Activated naive CD8-positive, alpha-beta T cell treated with anti-CD3 and anti-CD28 coated beads, Interleukin-2, amount 10 ng/mL, durations not matched to agents 7 days and 5 days (primary cell): ENCODE results near the gene MRPL4. TPM values are rescaled to one million over a fixed set of nuclear protein-coding genes. Genes with fewer than 3 reads are reported as not detected.

Source experiments
- ATAC-seq: fragments of 150-1000 bp; cut with Tn5 transposase; one replicate; pipeline ENCODE4 v1.10.0; 2021; ENCODE audit warnings: low read depth, moderate library complexity
- POLR2A ChIA-PET: fragments of 350-600 bp; sonication (Branson Sonifier 250); formaldehyde crosslinking; loops from one replicate; lab custom pipeline; 2021; ENCODE audit warnings: antibody characterized with exemption; lab: Charles Lee
- DNase-seq: peaks from one replicate; pipeline ENCODE4 v3.0.0; 2021
- H3K27ac Mint-ChIP-seq: one replicate; pipeline ENCODE4 v1.8.0; 2022; ENCODE audit warnings: mild to moderate bottlenecking, mixed read lengths
- H3K27me3 Mint-ChIP-seq: one replicate; pipeline ENCODE4 v1.8.0; 2022; ENCODE audit warnings: mild to moderate bottlenecking, moderate library complexity, mixed read lengths
- H3K36me3 Mint-ChIP-seq: one replicate; pipeline ENCODE4 v1.8.0; 2021; ENCODE audit warnings: mild to moderate bottlenecking, mixed read lengths
- H3K4me1 Mint-ChIP-seq: one replicate; pipeline ENCODE4 v1.8.0; 2021; ENCODE audit warnings: mixed read lengths
- H3K4me3 Mint-ChIP-seq: one replicate; pipeline ENCODE4 v1.8.0; 2022; ENCODE audit warnings: mild to moderate bottlenecking, moderate library complexity, mixed read lengths
- H3K9me3 Mint-ChIP-seq: one replicate; pipeline ENCODE4 v1.8.0; 2021; ENCODE audit warnings: mixed read lengths
- total RNA-seq, 2 experiments: library from RNA; stranded (reverse); gene quantifications; one replicate each; pipeline ENCODE4 v1.2.3, GENCODE V29; 2021

The MRPL4 gene
- total RNA-seq, 2 experiments from 2014 or later, result 55.8 to 59.9 TPM

DNA sequence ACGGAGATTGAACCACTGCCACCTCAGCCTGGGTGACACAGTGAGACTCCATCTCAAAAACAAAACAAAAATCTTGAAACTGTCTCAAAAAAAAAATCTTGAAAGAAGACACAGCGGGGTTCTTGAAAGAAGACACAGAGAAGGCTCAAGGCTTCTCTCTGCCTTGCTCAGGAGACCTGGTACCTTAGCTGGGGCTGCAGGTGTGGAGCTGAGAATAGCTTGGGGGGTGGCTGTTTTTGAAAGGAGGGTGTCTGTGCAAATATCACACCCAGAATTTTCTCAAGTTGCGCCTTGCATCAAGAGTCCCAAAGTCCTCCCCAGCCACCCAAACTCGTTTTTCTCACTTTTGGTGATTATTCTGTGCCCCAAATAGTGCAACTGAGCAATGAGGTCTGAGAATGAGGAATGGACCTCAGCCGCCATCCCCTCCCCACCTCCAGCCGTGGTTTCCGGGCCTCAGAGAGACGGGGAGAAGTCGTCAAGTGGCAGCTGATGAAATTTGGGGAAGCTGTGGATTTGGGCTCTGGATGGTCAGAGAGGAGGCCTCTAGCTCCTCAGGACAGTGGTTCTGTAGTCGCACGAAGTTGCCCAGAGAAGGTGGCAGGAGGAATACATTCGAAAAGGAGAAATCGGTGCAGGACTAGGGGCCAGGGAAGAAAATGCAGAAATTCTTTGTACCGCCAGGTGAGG is 29.7 kb upstream of the MRPL4 start:
- no peak for ATAC-seq
- H3K4me1 Mint-ChIP-seq, result no peaks in the 10 kb centered on the region
- DNase-seq, result no peak
- no peak overlapping the region for H3K4me3 Mint-ChIP-seq
- peaks cover 3% of the 10 kb centered on the region for H3K36me3 Mint-ChIP-seq
- no peaks in the 10 kb centered on the region for H3K9me3 Mint-ChIP-seq
- POLR2A ChIA-PET, result interaction anchor here (0.6 kb wide), 1 partner anchor 123 kb away, joined by 5 read pairs; no protein-coding TSS in a partner anchor
- H3K27me3 Mint-ChIP-seq, result peaks cover 2% of the 10 kb centered on the region
- no peak overlapping the region for H3K27ac Mint-ChIP-seq

GRCh38 chr19:10223488-10224213 is 28.4 kb upstream of the MRPL4 start:
- Mint-ChIP-seq H3K9me3 (no peaks in the 10 kb centered on the region), H3K4me1 (no peaks in the 10 kb centered on the region), H3K4me3 (no peak overlapping the region), H3K27ac (no peak overlapping the region), H3K27me3 (peaks cover 2% of the 10 kb centered on the region), H3K36me3 (peaks cover 3% of the 10 kb centered on the region)
- no peak for ATAC-seq
- POLR2A ChIA-PET, result no interaction called here
- no peak for DNase-seq

DNA sequence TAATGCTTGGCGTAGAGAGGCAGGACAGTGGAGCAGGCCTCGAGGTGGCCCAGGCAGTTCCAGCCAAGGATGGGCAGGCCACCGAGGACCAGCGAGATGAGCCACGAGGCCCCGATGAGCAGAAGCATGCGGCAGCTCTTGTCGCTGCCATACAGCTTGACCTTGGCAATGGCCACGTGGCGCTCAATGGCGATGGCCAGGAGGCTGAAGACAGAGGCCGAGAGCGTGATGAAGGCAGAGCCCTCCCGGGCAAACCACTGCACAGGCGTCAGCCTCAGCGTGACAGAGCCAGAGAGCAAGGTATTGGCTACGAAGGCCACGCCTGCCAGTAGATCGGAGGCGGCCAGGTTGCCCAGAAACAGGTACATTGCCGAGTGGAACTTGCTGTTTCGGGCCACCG is 27.7 kb upstream of the MRPL4 start:
- POLR2A ChIA-PET, result no interaction called here
- no peak overlapping the region for H3K27ac Mint-ChIP-seq
- H3K4me3 Mint-ChIP-seq, result no peak overlapping the region

DNA sequence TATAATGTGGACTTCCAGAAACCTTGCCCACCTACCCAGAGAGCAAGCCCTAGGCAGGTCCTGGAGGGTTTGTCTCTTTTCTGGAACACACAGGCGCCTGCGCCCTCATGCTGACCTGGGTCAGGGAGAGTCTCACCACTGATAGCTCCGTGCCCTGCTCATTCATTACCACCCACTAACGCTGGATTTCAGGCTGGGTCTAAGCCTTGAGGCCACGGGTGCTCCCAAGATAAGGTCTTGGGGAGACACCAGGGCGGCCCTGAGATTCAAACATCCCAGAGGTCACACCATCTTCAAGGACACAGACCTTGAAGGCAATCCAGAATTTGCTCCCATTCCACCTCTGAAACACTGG is 26.0 kb upstream of the MRPL4 start:
- ATAC-seq (no peak), DNase-seq (no peak)
- POLR2A ChIA-PET, result interaction anchor here (0.6 kb wide), 1 partner anchor 156 kb away, joined by 4 read pairs; no protein-coding TSS in a partner anchor
- Mint-ChIP-seq H3K4me1 (peaks cover 5% of the 10 kb centered on the region), H3K27me3 (peaks cover under 1% of the 10 kb centered on the region), H3K9me3 (no peaks in the 10 kb centered on the region), H3K36me3 (peaks cover 3% of the 10 kb centered on the region), H3K4me3 (no peak overlapping the region), H3K27ac (no peak overlapping the region)

More for the DNA sequence above, 27.7 kb upstream of the MRPL4 start:
- Mint-ChIP-seq H3K4me1 (peaks cover 2% of the 10 kb centered on the region), H3K27me3 (peaks cover 2% of the 10 kb centered on the region), H3K36me3 (peaks cover 3% of the 10 kb centered on the region), H3K9me3 (no peaks in the 10 kb centered on the region)
- ATAC-seq (no peak), DNase-seq (no peak)

DNA sequence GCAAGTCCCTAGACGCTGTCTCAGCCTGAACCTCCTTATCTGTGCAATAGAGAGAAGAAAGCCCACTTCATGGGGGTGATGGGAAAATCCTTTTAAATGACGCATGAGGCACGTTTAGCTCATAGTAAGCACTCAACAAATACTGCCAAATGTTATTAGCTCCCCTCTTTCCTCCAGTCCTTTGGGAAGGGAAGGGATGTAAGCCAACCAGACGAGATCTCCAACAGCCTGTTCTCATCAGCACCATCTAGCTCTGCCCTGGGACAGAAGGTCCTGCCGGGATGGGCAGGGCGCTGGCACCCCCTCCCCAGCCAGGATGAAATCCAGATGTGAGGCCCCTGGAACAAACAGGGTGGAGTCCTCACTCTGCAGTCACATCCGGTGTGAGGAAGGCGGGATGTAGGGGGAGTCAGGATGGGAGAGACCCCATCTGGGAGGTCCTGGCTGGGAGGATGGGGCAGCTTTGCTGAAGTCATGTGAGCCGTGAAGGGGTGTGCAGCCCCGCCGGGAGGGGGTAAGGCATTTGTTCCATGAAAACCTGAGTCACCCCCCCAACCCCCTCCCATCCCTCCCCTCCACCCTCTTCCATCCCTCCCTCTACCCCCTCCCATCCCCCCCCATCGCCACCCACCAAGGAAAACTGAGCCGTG is 25.5 kb upstream of the MRPL4 start:
- no peak for DNase-seq
- ATAC-seq, result no peak
- Mint-ChIP-seq H3K27ac (no peak overlapping the region), H3K9me3 (no peaks in the 10 kb centered on the region), H3K4me1 (peaks cover 6% of the 10 kb centered on the region), H3K36me3 (peaks cover 3% of the 10 kb centered on the region), H3K4me3 (no peak overlapping the region), H3K27me3 (no peaks in the 10 kb centered on the region)
- POLR2A ChIA-PET, result interaction anchor here (0.6 kb wide), 1 partner anchor 155 kb away, joined by 4 read pairs; no protein-coding TSS in a partner anchor

DNA sequence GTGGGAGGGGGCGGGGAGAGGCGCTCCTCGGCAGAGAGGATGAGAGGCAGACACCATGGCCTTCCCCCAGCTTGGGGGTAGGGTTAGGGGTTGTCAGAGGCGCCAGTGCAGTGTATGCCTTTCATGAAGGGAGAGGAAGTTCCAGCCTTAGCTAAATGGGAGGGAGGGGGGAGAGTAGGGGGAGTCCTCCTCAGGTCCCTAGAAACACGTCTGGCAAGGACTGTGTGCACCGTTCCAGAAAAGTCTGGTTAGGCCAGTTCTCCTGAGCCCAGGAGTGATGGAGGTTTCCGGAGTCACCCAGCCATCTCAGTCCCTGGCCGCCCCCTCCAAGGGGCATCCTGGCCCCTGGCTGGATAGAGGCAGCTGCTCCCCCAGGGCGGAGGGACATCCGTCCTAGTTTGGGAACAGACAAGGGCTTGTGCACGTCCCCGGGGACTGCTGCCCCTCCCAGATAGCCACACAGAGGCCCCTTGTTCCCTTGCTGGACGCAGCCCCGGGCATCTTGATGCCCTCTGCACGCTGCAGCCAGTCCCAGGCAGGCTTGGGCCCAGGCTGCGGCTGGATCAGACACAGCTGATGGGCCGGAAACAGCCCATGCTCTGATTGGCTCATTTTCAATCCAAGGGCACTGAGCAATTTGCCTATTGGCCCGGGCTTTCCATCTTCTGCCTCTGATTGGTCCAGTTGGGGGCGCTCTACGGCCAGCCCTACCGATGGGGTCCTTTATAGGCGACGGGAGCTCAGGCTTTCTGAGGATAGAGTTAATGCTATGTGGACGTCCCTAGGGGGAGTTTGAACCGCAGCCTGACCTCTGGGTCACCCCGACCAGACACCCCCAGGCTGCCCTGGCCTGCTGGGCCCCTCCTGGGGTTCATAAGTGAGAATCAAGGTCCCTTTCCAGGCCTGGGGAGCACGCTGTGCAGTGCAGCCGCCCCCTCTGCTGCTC is 24.7 kb upstream of the MRPL4 start:
- H3K27me3 Mint-ChIP-seq, result no peaks in the 10 kb centered on the region

GRCh38 chr19:10228393-10228792 is 23.6 kb upstream of the MRPL4 start:
- H3K27me3 Mint-ChIP-seq, result no peaks in the 10 kb centered on the region
- peaks cover 10% of the 10 kb centered on the region for H3K4me1 Mint-ChIP-seq
- no peak overlapping the region for H3K4me3 Mint-ChIP-seq
- peaks cover 1% of the 10 kb centered on the region for H3K36me3 Mint-ChIP-seq
- H3K9me3 Mint-ChIP-seq, result no peaks in the 10 kb centered on the region
- POLR2A ChIA-PET, result interaction anchor here (1.3 to 1.5 kb wide), 3 partner anchors 21 to 34 kb away, joined by 3 to 7 read pairs (median 3); partner anchors contain the start of genes DNMT1 and MRPL4
- ATAC-seq (no peak), DNase-seq (no peak)
- no peak overlapping the region for H3K27ac Mint-ChIP-seq

More for the DNA sequence above, 24.7 kb upstream of the MRPL4 start:
- Mint-ChIP-seq H3K36me3 (peaks cover 3% of the 10 kb centered on the region), H3K27ac (no peak overlapping the region), H3K9me3 (no peaks in the 10 kb centered on the region), H3K4me3 (no peak overlapping the region), H3K4me1 (peaks cover 10% of the 10 kb centered on the region)
- ATAC-seq (no peak), DNase-seq (no peak)
- POLR2A ChIA-PET, result interaction anchor here (0.8 to 1.5 kb wide), 2 partner anchors 23 to 108 kb away, joined by 5 to 7 read pairs; partner anchors contain the start of gene EIF3G

DNA sequence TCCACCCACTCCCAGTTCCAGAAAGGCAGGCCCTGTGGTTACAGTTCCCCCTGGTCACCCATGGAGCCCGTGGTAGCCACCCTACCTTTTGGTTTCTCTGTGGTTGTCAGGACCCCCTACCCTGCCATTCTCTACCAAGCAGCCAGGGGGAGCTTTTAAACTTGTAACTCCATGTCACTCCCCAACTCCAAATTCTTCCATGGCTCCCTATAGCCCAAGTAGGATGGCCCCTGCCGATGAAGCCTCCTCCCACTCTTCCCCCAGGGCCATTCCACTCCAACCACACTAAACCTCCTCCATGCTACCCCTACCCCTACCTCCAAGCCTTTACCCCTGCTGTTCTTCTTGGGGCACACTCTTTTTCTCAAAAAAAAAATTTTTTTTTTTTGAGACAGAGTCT is 23.1 kb upstream of the MRPL4 start:
- POLR2A ChIA-PET, result interaction anchor here (1.3 to 1.5 kb wide), 3 partner anchors 21 to 35 kb away, joined by 3 to 7 read pairs (median 3); partner anchors contain the start of genes DNMT1 and MRPL4
- no peak for ATAC-seq
- peaks cover 1% of the 10 kb centered on the region for H3K36me3 Mint-ChIP-seq
- no peak overlapping the region for H3K4me3 Mint-ChIP-seq
- H3K27me3 Mint-ChIP-seq, result no peaks in the 10 kb centered on the region
- H3K9me3 Mint-ChIP-seq, result no peaks in the 10 kb centered on the region
- H3K4me1 Mint-ChIP-seq, result peaks cover 10% of the 10 kb centered on the region
- no peak for DNase-seq
- no peak overlapping the region for H3K27ac Mint-ChIP-seq

DNA sequence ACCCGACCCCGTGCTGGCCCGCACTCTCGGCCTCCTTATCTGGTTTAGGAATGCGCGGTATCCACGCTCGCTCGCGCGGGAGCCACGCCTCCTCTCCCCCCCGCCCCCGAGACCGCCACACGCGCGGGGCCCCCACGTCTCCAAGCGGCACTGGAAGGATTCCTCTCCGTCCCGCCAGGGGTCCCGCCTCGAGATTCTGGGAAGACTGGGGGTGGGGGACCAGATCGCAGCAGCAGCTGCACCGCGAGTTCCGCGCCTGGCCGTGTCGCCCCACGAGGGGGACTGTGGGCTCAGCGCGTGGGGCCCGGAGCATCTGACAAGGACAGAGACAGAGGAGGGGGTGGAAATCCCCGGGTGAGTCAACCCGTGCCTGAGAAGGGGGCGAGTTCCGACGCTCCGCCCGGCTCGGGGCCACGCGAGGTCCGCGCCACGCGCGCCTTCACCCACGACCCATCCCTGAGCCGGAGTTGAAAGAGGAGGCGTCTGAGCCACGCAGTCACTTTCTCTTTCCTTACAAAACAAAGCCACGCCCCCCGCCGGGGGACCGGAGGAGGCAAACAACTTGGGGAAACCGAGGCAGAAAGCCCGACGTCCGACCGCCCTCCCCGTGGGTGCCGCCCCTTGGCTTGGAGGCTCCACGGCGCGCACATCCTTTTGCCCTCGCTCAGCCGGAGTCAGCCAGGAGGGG is 21.7 kb upstream of the MRPL4 start:
- Mint-ChIP-seq H3K4me1 (peaks cover 15% of the 10 kb centered on the region), H3K27ac (peak overlapping the region; percentile 75), H3K4me3 (peak overlapping the region; percentile 87), H3K27me3 (no peaks in the 10 kb centered on the region), H3K9me3 (no peaks in the 10 kb centered on the region), H3K36me3 (no peaks in the 10 kb centered on the region)
- DNase-seq (no peak), ATAC-seq (peak; percentile 26)
- POLR2A ChIA-PET, result interaction anchor here (0.6 kb wide), 1 partner anchor 44 kb away, joined by 6 read pairs; no protein-coding TSS in a partner anchor

- POLR2A ChIA-PET, result interaction anchor here (0.8 to 1.3 kb wide), 3 partner anchors 19 to 412 kb away, joined by 3 read pairs; partner anchors contain the start of genes DNMT1 and FBXL12
- no peaks in the 10 kb centered on the region for H3K27me3 Mint-ChIP-seq
Observed at GRCh38 chr19:10230861-10231611, 21.0 kb upstream of the MRPL4 start, which contains the start of gene S1PR2. Gene S1PR2, minus strand, starts transcription at chr19:10231331. Its CDS starts 6,426 bp downstream, at chr19:10224905.

DNA sequence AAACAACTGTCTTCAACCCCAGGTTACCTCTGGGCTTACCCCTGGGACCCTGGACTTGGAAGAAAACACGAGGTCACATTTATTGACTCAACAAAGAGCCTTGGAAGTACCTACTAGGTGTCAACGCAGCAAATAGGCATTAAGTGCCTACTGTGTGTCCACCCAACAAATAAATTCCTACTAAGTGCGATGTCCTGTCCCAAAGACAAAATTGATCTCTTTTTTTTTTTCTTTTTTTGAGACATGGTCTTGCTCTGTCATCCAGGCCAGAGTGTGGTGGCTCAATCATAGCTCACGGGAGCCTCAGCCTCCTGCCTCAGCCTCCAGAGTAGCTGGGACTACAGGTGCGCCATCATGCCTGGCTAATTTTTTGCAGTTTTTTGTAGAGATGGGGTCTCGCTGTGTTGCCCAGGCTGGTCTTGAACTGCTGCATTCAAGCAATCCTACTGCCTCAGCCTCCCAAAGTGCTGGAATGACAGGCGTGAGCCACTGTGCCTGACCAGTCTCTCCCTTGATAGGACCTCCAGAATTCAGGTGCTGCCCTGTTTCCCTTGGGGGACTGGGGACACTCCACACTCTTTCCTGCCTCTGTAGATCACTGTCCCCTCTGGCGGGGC is 20.3 kb upstream of the MRPL4 start:
- ATAC-seq (no peak), DNase-seq (no peak)
- no peaks in the 10 kb centered on the region for H3K36me3 Mint-ChIP-seq
- H3K27me3 Mint-ChIP-seq, result no peaks in the 10 kb centered on the region
- POLR2A ChIA-PET, result interaction anchor here (0.6 to 1.3 kb wide), 5 partner anchors 19 to 413 kb away, joined by 3 to 5 read pairs (median 3); partner anchors contain the start of genes DNMT1 and FBXL12
- H3K4me1 Mint-ChIP-seq, result peaks cover 24% of the 10 kb centered on the region
- peak overlapping the region; percentile 81 for H3K27ac Mint-ChIP-seq
- H3K9me3 Mint-ChIP-seq, result no peaks in the 10 kb centered on the region
- H3K4me3 Mint-ChIP-seq, result peak overlapping the region; percentile 74

More at GRCh38 chr19:10230861-10231611, 21.0 kb upstream of the MRPL4 start, which contains the start of gene S1PR2:
- peak; percentile 79 for DNase-seq
- Mint-ChIP-seq H3K36me3 (no peaks in the 10 kb centered on the region), H3K27ac (peak within 1 kb of the TSS; percentile 81), H3K9me3 (no peaks in the 10 kb centered on the region), H3K4me3 (peak within 1 kb of the TSS; percentile 87), H3K4me1 (peaks cover 18% of the 10 kb centered on the region)
- ATAC-seq, result peak; percentile 67
